ENCODE results near the gene VAV3. TPM values are rescaled to one million over a fixed set of nuclear protein-coding genes. Genes with fewer than 3 reads are reported as not detected.

The VAV3 gene
- total RNA-seq, 1 donor from 2014 or later = 12.3 TPM

DNA sequence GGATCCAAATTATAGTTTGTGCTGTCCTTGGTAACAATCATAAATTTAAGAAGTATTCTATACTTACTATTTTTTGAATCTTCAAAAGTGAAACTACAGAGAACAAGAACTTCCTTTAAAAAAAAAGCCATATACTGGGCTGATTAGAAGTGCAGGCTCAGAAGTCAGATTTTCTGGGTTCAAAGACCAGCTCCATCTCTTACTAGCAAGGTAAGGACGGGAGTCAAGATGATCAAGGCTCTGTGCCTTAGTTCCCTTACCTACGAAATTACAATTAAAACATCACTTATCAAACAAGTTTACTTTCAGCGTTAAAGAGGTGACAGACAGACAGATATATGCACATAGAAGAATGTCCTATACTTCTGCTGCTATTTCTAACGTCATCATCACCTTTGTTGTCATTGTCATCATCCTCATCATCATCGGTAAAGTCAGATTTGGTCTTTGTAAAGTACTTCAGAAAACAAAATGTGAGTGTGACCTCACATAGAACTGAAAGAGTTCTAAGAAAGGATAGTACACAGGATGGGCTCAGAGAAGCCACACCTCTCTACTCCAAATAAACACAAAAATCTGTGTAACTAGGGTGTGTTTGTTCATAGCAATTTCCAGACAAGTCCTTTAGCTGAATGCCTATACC is 178.7 kb downstream of the VAV3 start:
- Mint-ChIP-seq H3K27ac (no peak overlapping the region), H3K36me3 (no peaks in the 10 kb centered on the region), H3K4me3 (no peak overlapping the region), H3K27me3 (no peaks in the 10 kb centered on the region), H3K9me3 (no peaks in the 10 kb centered on the region), H3K4me1 (ENCODE audit: unreplicated experiment) (peaks cover 15% of the 10 kb centered on the region)
- TF ChIP-seq, protein P1, sequence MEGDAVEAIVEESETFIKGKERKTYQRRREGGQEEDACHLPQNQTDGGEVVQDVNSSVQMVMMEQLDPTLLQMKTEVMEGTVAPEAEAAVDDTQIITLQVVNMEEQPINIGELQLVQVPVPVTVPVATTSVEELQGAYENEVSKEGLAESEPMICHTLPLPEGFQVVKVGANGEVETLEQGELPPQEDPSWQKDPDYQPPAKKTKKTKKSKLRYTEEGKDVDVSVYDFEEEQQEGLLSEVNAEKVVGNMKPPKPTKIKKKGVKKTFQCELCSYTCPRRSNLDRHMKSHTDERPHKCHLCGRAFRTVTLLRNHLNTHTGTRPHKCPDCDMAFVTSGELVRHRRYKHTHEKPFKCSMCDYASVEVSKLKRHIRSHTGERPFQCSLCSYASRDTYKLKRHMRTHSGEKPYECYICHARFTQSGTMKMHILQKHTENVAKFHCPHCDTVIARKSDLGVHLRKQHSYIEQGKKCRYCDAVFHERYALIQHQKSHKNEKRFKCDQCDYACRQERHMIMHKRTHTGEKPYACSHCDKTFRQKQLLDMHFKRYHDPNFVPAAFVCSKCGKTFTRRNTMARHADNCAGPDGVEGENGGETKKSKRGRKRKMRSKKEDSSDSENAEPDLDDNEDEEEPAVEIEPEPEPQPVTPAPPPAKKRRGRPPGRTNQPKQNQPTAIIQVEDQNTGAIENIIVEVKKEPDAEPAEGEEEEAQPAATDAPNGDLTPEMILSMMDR (conservative IDR thresholded peaks at IDR 0.05) = no peak
- no peak for DNase-seq (ENCODE audit: extremely low spot score, unreplicated experiment)

DNA sequence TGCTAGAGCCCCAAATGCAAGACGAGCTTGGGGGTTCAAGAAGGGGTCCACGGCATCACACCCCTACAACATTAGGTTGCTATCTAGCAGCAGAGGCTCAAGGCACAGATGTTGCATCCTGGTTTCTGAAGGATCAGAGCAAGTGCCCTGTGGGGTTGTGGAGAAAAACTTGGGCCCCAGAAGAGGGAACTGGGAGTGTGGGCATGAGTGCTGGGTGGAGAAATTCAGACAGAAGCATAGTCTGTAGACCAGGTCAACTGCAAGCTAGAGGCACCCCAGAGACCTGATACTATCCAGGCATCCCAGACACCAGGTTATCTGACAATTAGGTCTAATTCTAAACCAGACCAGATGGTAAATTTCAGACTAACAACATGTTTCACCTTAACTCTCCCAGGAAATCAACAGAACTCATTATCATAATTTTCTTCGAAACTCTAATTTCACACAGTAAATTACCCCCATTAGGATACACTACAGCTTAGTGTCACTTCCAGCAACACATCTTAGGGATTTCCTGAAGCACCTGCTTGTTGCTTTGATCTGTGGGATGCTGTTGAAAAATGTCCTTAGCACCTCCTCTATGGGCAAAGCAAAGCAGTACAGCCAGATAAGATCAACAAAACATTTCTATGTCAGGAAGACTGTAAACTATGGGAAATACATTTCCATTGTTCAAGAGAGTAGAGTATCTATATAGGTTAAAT is 179.3 kb downstream of the VAV3 start:
- TF ChIP-seq, protein P1 (conservative IDR thresholded peaks at IDR 0.05) = no peak
- DNase-seq (ENCODE audit: extremely low spot score, unreplicated experiment) = no peak
- Mint-ChIP-seq H3K4me1 (ENCODE audit: unreplicated experiment) (peaks cover 15% of the 10 kb centered on the region), H3K36me3 (no peaks in the 10 kb centered on the region), H3K27me3 (no peaks in the 10 kb centered on the region), H3K27ac (no peak overlapping the region), H3K9me3 (no peaks in the 10 kb centered on the region), H3K4me3 (no peak overlapping the region)

GRCh38 chr1:107782217-107782845 is 182.6 kb downstream of the VAV3 start:
- no peak for DNase-seq (ENCODE audit: extremely low spot score, unreplicated experiment)
- Mint-ChIP-seq H3K27me3 (no peaks in the 10 kb centered on the region), H3K36me3 (no peaks in the 10 kb centered on the region), H3K4me1 (ENCODE audit: unreplicated experiment) (no peaks in the 10 kb centered on the region), H3K9me3 (no peaks in the 10 kb centered on the region), H3K27ac (no peak overlapping the region), H3K4me3 (no peak overlapping the region)
- TF ChIP-seq, protein P1 (conservative IDR thresholded peaks at IDR 0.05) = peak; percentile 92

GRCh38 chr1:107781245-107781644 is 183.7 kb downstream of the VAV3 start:
- Mint-ChIP-seq H3K4me3 (no peak overlapping the region), H3K27ac (no peak overlapping the region), H3K9me3 (no peaks in the 10 kb centered on the region), H3K27me3 (no peaks in the 10 kb centered on the region), H3K4me1 (ENCODE audit: unreplicated experiment) (no peaks in the 10 kb centered on the region), H3K36me3 (no peaks in the 10 kb centered on the region)
- no peak for DNase-seq (ENCODE audit: extremely low spot score, unreplicated experiment)
- TF ChIP-seq, protein P1 (conservative IDR thresholded peaks at IDR 0.05) = no peak

- TF ChIP-seq, protein P1 (conservative IDR thresholded peaks at IDR 0.05) = no peak
- no peaks in the 10 kb centered on the region for H3K4me1 Mint-ChIP-seq (ENCODE audit: unreplicated experiment)
- no peak for DNase-seq (ENCODE audit: extremely low spot score, unreplicated experiment)
- H3K36me3 Mint-ChIP-seq = no peaks in the 10 kb centered on the region
- H3K9me3 Mint-ChIP-seq = no peaks in the 10 kb centered on the region
- no peaks in the 10 kb centered on the region for H3K27me3 Mint-ChIP-seq
- H3K4me3 Mint-ChIP-seq = no peak overlapping the region
- no peak overlapping the region for H3K27ac Mint-ChIP-seq
Observed at GRCh38 chr1:107777664-107778047, 187.3 kb downstream of the VAV3 start.
